ENCODE measurements around the gene DYSF.

DNA sequence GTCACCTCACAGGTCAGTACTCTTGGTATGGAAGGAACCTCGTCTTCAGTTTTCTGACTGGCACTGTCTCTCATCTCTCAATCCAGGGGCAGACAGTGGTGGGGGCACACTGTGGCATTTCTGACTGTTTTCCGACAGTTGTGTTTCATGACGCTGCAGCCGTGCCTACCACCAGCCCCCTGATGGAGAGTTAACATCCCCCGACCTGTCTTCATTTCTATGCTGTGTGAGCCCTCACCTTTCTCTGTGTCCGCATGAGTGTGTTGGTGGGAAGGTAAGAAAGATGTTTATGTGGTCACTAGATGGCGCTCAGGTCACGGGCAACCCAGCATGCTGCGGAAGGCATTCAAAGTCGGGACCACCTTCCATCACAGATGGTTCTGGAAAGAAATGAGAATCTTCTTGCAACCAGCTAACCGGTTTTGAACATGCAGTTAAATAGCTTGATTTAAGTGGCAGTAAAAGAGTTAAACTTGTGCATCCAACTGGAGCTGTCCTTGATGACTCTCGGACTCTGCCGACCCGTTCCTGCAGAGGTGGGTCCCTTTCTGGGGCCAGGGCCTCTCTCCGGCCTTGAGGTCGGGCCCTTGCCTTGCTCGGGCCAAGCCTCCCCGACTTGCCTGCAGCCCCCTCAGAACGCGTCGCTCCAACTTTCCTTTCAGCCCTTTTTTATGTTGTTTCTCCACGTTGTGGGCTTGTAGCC lies 92.4 kb downstream of the DYSF start:
- TF ChIP-seq, protein P1, sequence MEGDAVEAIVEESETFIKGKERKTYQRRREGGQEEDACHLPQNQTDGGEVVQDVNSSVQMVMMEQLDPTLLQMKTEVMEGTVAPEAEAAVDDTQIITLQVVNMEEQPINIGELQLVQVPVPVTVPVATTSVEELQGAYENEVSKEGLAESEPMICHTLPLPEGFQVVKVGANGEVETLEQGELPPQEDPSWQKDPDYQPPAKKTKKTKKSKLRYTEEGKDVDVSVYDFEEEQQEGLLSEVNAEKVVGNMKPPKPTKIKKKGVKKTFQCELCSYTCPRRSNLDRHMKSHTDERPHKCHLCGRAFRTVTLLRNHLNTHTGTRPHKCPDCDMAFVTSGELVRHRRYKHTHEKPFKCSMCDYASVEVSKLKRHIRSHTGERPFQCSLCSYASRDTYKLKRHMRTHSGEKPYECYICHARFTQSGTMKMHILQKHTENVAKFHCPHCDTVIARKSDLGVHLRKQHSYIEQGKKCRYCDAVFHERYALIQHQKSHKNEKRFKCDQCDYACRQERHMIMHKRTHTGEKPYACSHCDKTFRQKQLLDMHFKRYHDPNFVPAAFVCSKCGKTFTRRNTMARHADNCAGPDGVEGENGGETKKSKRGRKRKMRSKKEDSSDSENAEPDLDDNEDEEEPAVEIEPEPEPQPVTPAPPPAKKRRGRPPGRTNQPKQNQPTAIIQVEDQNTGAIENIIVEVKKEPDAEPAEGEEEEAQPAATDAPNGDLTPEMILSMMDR (IDR thresholded peaks at IDR 0.05), result peak; percentile 61
- TF ChIP-seq EZH2 (IDR thresholded peaks at IDR 0.05; ENCODE audit: borderline replicate concordance, insufficient read depth, low read depth, low read length, poor library complexity, severe bottlenecking), result no peak

Measured in B cell (primary cell).